Heart left ventricle (tissue), 16 donors: ENCODE measurements around the gene MPO. TPM values are rescaled to one million over a fixed set of nuclear protein-coding genes. Genes with fewer than 3 reads are reported as not detected.

ENCODE experiments used
- ATAC-seq, 4 donors: fragments of 200-7000 bp; cut with Tn5 transposase; one replicate each; pipeline ENCODE4 v1.9.1; 2020 to 2022; ENCODE audit warnings: moderate library complexity in 4 of 4, mild to moderate bottlenecking in 3 of 4, moderate number of reproducible peaks in 1 of 4
- DNase-seq, 5 donors: peaks; one replicate each; pipeline ENCODE4 v3.0.0-alpha.2; 2020
- H3K27ac ChIP-seq, 12 donors: fragments of 200-600 bp; sonication (generic) in 4 of 12; one replicate each; pipeline versions ENCODE4 v1.5.0 to v1.8.0; 2016 to 2022; ENCODE audit warnings: mild to moderate bottlenecking in 2 of 12
- H3K27me3 ChIP-seq, 9 donors: fragments of 200-600 bp; sonication (generic) in 2 of 9; one replicate each; pipeline versions ENCODE4 v1.5.1 to v1.8.0; 2016 to 2022; ENCODE audit warnings: mild to moderate bottlenecking in 3 of 9
- H3K36me3 ChIP-seq, 9 donors: fragments of 200-600 bp; sonication (generic) in 2 of 9; one replicate each; pipeline versions ENCODE4 v1.5.0 to v1.8.0; 2018 to 2022; ENCODE audit warnings: mild to moderate bottlenecking in 2 of 9
- H3K4me1 ChIP-seq, 12 donors: fragments of 200-600 bp; sonication (generic) in 4 of 12; one replicate each; pipeline versions ENCODE4 v1.5.0 to v1.8.0; 2016 to 2022; ENCODE audit warnings: mild to moderate bottlenecking in 3 of 12
- H3K4me3 ChIP-seq, 12 donors: fragments of 200-600 bp; sonication (generic) in 4 of 12; one replicate each; pipeline versions ENCODE4 v1.5.0 to v1.8.0; 2017 to 2022; ENCODE audit warnings: mild to moderate bottlenecking in 9 of 12, moderate library complexity in 4 of 12
- H3K9me3 ChIP-seq, 12 donors: fragments of 200-600 bp; sonication (generic) in 4 of 12; one replicate each; pipeline versions ENCODE4 v1.5.0 to v1.8.0; 2016 to 2022; ENCODE audit warnings: mild to moderate bottlenecking in 1 of 12
- POLR2A ChIP-seq, 2 donors: fragments of 450-650 bp; IDR thresholded peaks; one replicate each; pipeline ENCODE4 v1.6.1; 2017; ENCODE audit warnings: antibody characterized with exemption in 2 of 2, mild to moderate bottlenecking in 2 of 2, moderate library complexity in 2 of 2
- WGBS, 4 donors: extraction: QIAGEN DNeasy Blood & Tissue Kit in 2 of 4; methylation state at CpG; one replicate each; pipeline versions ENCODE4 v1.1.5 to v1.1.7; 2013 to 2018; 5-methylcytosine and 5-hydroxymethylcytosine counted together
- intact Hi-C, 10 donors: fragments of 100-400 bp; cut with DNase I; formaldehyde crosslinking; loops; one replicate each; pipeline versions ENCODE4 v1.11.1 to v1.14.2; 2022
- polyA plus RNA-seq, 2 donors: library from polyadenylated mRNA; stranded (reverse); fragments of 200-250 nt; gene quantifications; one replicate each; pipeline ENCODE4 v1.2.3, GENCODE V29; 2013
- total RNA-seq, 9 donors: library from RNA; depleted of rRNA in 2 of 9; stranded (reverse); fragments of >200 nt in 2 of 9; fragmentation: NEBNext Ultra II Directional in 3 of 9; extraction: Animal tissue kit (Norgen Biotek cat#: 25700) in 3 of 9; gene quantifications; one replicate each; pipeline versions ENCODE4 v1.1.0 to v1.2.4, GENCODE V29; 2016 to 2023
- TF ChIP-seq, protein P1 (sequence below), 12 donors: fragments of 200-600 bp; sonication (generic) in 4 of 12; IDR thresholded peaks; one replicate each; pipeline versions ENCODE4 v1.5.0 to v1.8.0; 2018 to 2022; ENCODE audit warnings: antibody characterized with exemption in 12 of 12, mild to moderate bottlenecking in 5 of 12
- donor health status: ischemic (EF 13 %, LVEDD 7.1; RV severe dilation, severe dysfunction).
- donor health status: healthy with polysubstance abuse.
- donor health status: DM: no; HTN: yes; CAD: no.
- donor health status: DM: no; HTN: no; CAD: no.
- donor health status: ischemic (EF 25% LVEDD 6.9; RV normal size, moderate dysfunction).
- donor health status: ischemic (EF 25% LVEDD 5.7; RV mildly dilated, moderate dysfunction).
- donor health status: healthy.
- donor health status: DM: yes; HTN: yes; CAD: no.
- donor health status: ischemic (EF 35%, LVEDD 5.7; RV mildly dilated, moderate dysfunction).
- donor health status: nonischemic (EF 11% LVEDD 7.7; RV severe dilation, severe dysfunction).
- donor health status: DM: yes; HTN: yes; CAD: no.
- donor health status: PGD.
- donor health status: ischemic (EF 29% LVEDD 5.4; RV normal size, mild dysfunction).
- donor health status: nonischemic (EF 23%, LVEDD 6.1; RV moderate dilation, normal function).

The MPO gene
- total and polyA plus RNA-seq, 11 donors: 0.11 to 2.8 (median 0.31) TPM; not detected in 4

DNA sequence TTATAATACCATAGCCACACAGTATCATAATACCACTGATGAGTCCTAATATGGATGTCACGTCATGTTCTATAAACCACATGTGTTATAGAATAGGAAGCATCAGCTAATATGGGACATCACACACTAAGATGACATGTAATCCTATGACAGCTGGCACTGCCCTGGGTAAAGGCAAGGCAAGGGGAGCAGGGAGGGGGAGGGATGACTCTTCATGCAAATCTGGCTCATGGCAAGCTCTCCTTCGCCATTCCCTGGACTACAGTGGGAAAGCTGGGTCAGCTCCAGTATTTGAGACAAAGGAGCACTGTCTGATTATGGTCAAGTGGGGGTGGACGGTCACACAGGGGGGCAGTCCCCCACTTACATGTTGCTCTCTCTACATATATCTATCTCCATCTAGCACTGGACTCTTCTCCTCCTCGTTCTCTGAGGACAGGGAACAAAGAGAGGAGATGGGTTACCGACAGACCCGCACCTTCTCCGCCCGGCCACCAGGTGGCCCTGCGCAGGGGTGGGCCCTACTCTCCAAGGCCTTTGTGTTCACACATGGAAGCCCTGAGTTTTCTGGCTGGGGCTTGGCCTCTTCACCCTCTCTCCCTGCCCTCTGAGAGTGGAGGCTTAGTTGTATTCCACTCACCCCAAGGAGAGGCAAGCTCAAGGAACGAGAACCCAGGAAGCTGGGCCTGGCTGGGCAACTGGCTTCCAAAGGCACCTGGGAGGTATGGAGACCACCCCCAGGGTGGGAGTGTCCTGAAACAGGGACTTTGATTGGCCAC lies 23.4 kb upstream of the MPO start:
- H3K4me3 ChIP-seq: no peak overlapping the region
- peaks cover 0 to 4% (median 0%) of the 10 kb centered on the region in 9 donors for H3K27me3 ChIP-seq
- no peak overlapping the region for H3K27ac ChIP-seq
- peaks cover 0 to 4% (median 0%) of the 10 kb centered on the region in 12 donors for H3K4me1 ChIP-seq
- peak in 1 of 5 donors; percentile 27 for DNase-seq
- WGBS, 4 donors: 45 to 55% (median 51%) methylated on average over 10 of the region's 10 CpGs
- H3K36me3 ChIP-seq: no peaks in the 10 kb centered on the region
- intact Hi-C loops: loop anchor here in 2 of 10 donors (10.0 kb wide), 1 partner anchor 141 kb away; no protein-coding TSS in a partner anchor
- H3K9me3 ChIP-seq: peaks cover 0 to 2% (median 0%) of the 10 kb centered on the region in 12 donors
- peak; percentile 56 to 75 (median 60) for ATAC-seq
- no peak for TF ChIP-seq POLR2A (IDR thresholded peaks at IDR 0.05)
- TF ChIP-seq, protein P1, sequence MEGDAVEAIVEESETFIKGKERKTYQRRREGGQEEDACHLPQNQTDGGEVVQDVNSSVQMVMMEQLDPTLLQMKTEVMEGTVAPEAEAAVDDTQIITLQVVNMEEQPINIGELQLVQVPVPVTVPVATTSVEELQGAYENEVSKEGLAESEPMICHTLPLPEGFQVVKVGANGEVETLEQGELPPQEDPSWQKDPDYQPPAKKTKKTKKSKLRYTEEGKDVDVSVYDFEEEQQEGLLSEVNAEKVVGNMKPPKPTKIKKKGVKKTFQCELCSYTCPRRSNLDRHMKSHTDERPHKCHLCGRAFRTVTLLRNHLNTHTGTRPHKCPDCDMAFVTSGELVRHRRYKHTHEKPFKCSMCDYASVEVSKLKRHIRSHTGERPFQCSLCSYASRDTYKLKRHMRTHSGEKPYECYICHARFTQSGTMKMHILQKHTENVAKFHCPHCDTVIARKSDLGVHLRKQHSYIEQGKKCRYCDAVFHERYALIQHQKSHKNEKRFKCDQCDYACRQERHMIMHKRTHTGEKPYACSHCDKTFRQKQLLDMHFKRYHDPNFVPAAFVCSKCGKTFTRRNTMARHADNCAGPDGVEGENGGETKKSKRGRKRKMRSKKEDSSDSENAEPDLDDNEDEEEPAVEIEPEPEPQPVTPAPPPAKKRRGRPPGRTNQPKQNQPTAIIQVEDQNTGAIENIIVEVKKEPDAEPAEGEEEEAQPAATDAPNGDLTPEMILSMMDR (IDR thresholded peaks at IDR 0.05): peak; percentile 43 to 67 (median 54)

DNA sequence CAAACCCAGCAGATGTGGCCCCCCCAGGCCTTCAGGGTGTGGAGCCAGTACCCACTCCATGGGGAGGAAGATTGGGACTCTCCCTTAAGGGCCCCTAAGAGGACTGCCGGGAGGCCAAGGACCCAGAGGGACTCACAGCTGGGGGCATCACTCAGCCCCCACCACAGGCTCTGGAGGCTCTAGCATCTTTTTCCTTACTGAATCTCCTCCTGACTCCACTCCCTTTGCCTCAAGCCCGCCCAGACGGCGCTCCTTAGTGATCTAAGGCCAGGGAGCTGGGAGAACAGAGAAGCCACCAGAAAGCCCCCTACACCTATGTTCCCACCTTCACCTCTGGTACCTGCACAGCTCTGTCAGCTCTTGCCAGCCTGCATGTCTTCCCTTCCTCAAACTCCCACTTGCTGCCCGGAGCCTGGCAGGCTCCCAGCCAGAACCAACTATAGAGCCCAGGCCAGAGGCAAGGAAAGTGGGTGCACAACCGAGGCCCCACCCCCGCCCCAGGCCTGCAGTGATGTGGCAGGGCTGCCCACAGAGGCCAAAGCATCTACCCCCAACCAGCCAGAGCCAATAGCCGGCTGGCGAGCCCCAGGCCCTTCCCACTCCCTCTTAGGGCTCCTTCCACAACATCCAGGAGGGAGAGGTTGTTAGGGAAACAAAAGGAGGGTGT lies 22.3 kb upstream of the MPO start:
- Histone ChIP-seq H3K9me3 (peaks cover 0 to 10% (median 0%) of the 10 kb centered on the region in 12 donors), H3K27me3 (peaks cover 0 to 4% (median 0%) of the 10 kb centered on the region in 9 donors), H3K36me3 (no peaks in the 10 kb centered on the region), H3K4me1 (peaks cover 0 to 4% (median 0%) of the 10 kb centered on the region in 12 donors), H3K4me3 (no peak overlapping the region), H3K27ac (no peak overlapping the region)
- ATAC-seq (no peak), DNase-seq (peak in 1 of 5 donors; percentile 5)
- WGBS, 4 donors: 70 to 84% (median 80%) methylated on average over 8 to 9 of the region's 9 CpGs
- intact Hi-C loops: loop anchor here in 2 of 10 donors (10.0 kb wide), 1 partner anchor 142 kb away; no protein-coding TSS in a partner anchor
- no peak for TF ChIP-seq POLR2A (IDR thresholded peaks at IDR 0.05)
- TF ChIP-seq, protein P1 (IDR thresholded peaks at IDR 0.05): no peak

DNA sequence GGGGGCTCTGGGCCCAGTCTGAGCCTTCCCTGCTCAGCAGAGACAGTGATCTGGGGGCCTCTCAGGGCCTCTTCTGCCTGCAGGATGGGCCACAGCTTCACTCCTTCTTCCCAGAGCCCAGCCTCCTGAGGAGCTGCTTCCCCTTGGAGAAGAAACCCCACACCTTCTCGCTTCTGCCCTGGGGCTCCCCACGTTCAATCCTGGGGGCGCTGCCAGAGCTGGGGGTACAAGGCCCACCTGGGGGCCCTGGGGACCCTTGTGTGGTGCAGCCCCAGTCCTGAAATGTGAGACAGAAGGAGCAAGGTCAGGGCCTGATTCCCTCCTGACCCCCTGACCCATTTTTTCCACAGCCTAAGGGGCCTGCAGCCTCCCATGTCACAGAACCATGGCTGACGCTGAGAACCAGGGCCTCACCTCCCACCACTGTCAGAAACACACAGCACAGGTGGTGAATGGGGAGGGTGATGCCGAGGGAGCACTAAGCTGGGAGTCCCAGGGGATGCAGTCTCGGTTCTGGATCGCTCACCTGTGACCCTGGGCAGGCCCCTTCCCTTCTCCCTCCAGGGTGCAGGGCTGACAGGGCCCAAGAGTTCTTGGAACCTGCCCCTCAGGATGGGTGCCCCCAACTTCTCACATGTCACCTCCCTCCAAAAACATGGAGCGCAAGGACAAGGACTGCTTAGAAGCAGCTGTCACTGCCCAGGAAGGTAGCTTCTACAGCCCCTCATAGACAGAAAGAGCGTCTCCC lies 21.6 kb upstream of the MPO start:
- DNase-seq: peak in 1 of 5 donors; percentile 8
- intact Hi-C loops: loop anchor here in 2 of 10 donors (10.0 kb wide), 1 partner anchor 142 kb away; no protein-coding TSS in a partner anchor
- no peak for TF ChIP-seq POLR2A (IDR thresholded peaks at IDR 0.05)

DNA sequence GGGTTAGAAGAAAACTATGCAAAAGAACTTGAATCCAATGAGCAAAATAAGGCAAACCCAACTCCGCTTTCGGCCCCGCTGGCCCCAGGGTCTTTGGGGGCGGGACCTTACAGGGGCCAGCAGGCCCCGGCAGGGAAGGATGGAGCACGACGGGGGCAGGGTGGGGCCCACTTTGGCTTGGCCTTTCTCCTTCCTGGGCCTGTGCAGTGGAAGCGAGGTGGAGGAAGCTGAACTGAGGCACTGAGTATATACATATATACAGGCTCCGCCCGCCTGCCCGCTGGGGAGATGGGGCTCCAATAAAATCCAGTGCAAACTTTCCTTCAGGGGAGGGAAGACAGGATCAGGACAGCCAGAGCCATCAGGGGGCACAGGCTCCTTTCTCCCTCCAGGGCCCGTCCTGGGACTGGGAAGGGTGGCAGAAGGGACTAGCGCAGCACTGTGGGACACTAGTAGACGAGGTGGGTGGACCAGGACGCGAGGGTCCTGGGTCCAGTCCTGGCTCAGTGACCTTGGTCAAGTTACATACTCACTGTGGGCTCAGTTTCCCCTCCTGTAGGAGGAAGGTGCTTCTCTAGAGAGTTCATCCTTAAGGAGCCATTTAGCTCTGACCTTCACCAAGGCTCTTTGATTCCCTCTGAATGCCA lies 20.9 kb upstream of the MPO start:
- intact Hi-C loops: loop anchor here in 2 of 10 donors (10.0 kb wide), 1 partner anchor 143 kb away; no protein-coding TSS in a partner anchor
- 64 to 81% (median 78%) methylated on average over 13 to 16 of the region's 16 CpGs for WGBS, 4 donors
- no peak overlapping the region for H3K4me3 ChIP-seq
- H3K27me3 ChIP-seq: peaks cover 0 to 9% (median 0%) of the 10 kb centered on the region in 9 donors
- H3K4me1 ChIP-seq: peaks cover 0 to 4% (median 0%) of the 10 kb centered on the region in 12 donors
- ATAC-seq: no peak
- H3K27ac ChIP-seq: no peak overlapping the region
- DNase-seq: peak in 1 of 5 donors; percentile 11
- H3K9me3 ChIP-seq: peaks cover 0 to 11% (median 0%) of the 10 kb centered on the region in 12 donors
- TF ChIP-seq, protein P1 (IDR thresholded peaks at IDR 0.05): no peak
- no peak for TF ChIP-seq POLR2A (IDR thresholded peaks at IDR 0.05)
- H3K36me3 ChIP-seq: no peaks in the 10 kb centered on the region

More for the DNA sequence above, 21.6 kb upstream of the MPO start:
- Histone ChIP-seq H3K27ac (no peak overlapping the region), H3K27me3 (peaks cover 0 to 4% (median 0%) of the 10 kb centered on the region in 9 donors), H3K36me3 (no peaks in the 10 kb centered on the region), H3K4me1 (peaks cover 0 to 4% (median 0%) of the 10 kb centered on the region in 12 donors), H3K9me3 (peaks cover 0 to 11% (median 0%) of the 10 kb centered on the region in 12 donors), H3K4me3 (no peak overlapping the region)
- ATAC-seq: no peak
- 80 to 97% (median 87%) methylated on average over 7 to 9 of the region's 9 CpGs for WGBS, 4 donors
